Measurements from ENCODE around the gene SIMC1. TPM values are rescaled to one million over a fixed set of nuclear protein-coding genes. Genes with fewer than 3 reads are reported as not detected.

Gene SIMC1
- total RNA-seq, 1 experiment from 2014 or later = 17.9 TPM

- DNase-seq (ENCODE audit: low spot score) (no peak), ATAC-seq (no peak)
- Mint-ChIP-seq H3K4me3 (no peak overlapping the region), H3K9me3 (no peaks in the 10 kb centered on the region), H3K36me3 (peaks cover 24% of the 10 kb centered on the region), H3K27ac (no peak overlapping the region), H3K4me1 (no peaks in the 10 kb centered on the region), H3K27me3 (ENCODE audit: low read depth) (no peaks in the 10 kb centered on the region)
- ChIA-PET POLR2A (no interaction called here), CTCF (no interaction called here)
- TF ChIP-seq CTCF (IDR thresholded peaks at IDR 0.05) (no peak), JUN (CRISPR knock-in tag; IDR thresholded peaks at IDR 0.05) (no peak)
Measured at GRCh38 chr5:176342766-176343458, 104.7 kb downstream of the SIMC1 start.

GRCh38 chr5:176350416-176350815 lies 112.2 kb downstream of the SIMC1 start:
- ATAC-seq = no peak

More at GRCh38 chr5:176350416-176350815, 112.2 kb downstream of the SIMC1 start:
- POLR2A ChIA-PET = interaction anchor here (0.6 kb wide), 1 partner anchor 636 kb away, joined by 4 read pairs; no protein-coding TSS in a partner anchor
- no peak for DNase-seq (ENCODE audit: low spot score)
- CTCF ChIA-PET = no interaction called here
- H3K9me3 Mint-ChIP-seq = no peaks in the 10 kb centered on the region
- no peak overlapping the region for H3K4me3 Mint-ChIP-seq
- TF ChIP-seq FOXP4 (CRISPR knock-in tag; IDR thresholded peaks at IDR 0.05) (no peak), GRHL2 (CRISPR knock-in tag; IDR thresholded peaks at IDR 0.05; ENCODE audit: insufficient replicate concordance, severe bottlenecking) (no peak), E2F4 (CRISPR knock-in tag; IDR thresholded peaks at IDR 0.05; ENCODE audit: borderline replicate concordance, low read depth) (no peak), HMGA2 (CRISPR knock-in tag; IDR thresholded peaks at IDR 0.05) (no peak), ARID4B (CRISPR knock-in tag; IDR thresholded peaks at IDR 0.05; ENCODE audit: borderline replicate concordance) (no peak), ELF4 (CRISPR knock-in tag; IDR thresholded peaks at IDR 0.05; ENCODE audit: low read depth) (no peak), JUN (CRISPR knock-in tag; IDR thresholded peaks at IDR 0.05) (no peak), PREB (CRISPR knock-in tag; IDR thresholded peaks at IDR 0.05; ENCODE audit: borderline replicate concordance) (no peak), ZNF423 (CRISPR knock-in tag; IDR thresholded peaks at IDR 0.05) (no peak), TP53 (CRISPR knock-in tag; IDR thresholded peaks at IDR 0.05) (no peak), PRDM15 (CRISPR knock-in tag; IDR thresholded peaks at IDR 0.05) (no peak), OVOL2 (CRISPR knock-in tag; IDR thresholded peaks at IDR 0.05; ENCODE audit: borderline replicate concordance) (no peak), NR2C2 (CRISPR knock-in tag; IDR thresholded peaks at IDR 0.05) (no peak), E2F1 (CRISPR knock-in tag; IDR thresholded peaks at IDR 0.05) (no peak), ZNF671 (CRISPR knock-in tag; IDR thresholded peaks at IDR 0.05) (no peak)
- no peaks in the 10 kb centered on the region for H3K4me1 Mint-ChIP-seq
- H3K27me3 Mint-ChIP-seq (ENCODE audit: low read depth) = no peaks in the 10 kb centered on the region
- H3K27ac Mint-ChIP-seq = no peak overlapping the region
- peaks cover 84% of the 10 kb centered on the region for H3K36me3 Mint-ChIP-seq
